B cell (primary cell): Measurements from ENCODE around the gene SLC24A3. TPM values are rescaled to one million over a fixed set of nuclear protein-coding genes. Genes with fewer than 3 reads are reported as not detected.

Experiments used
- ATAC-seq: fragments of 200-7000 bp; cut with Tn5 transposase; one replicate; pipeline ENCODE4 v1.10.0; 2021; ENCODE audit warnings: low read depth, mild to moderate bottlenecking, moderate number of reproducible peaks, moderate library complexity
- CTCF ChIA-PET: fragments of 350-600 bp; sonication (Branson Sonifier 250); formaldehyde crosslinking; loops from one replicate; lab custom pipeline; 2021; ENCODE audit warnings: antibody characterized with exemption, inconsistent platforms; lab: Charles Lee
- POLR2A ChIA-PET: fragments of 350-600 bp; sonication (Branson Sonifier 250); formaldehyde crosslinking; loops from one replicate; lab custom pipeline; 2021; ENCODE audit warnings: antibody characterized with exemption; lab: Charles Lee
- DNase-seq: peaks from one replicate; pipeline ENCODE4 v3.0.0; 2013
- H2AFZ ChIP-seq: 2 replicates; pipeline ENCODE4 v1.6.1; 2012; ENCODE audit warnings: mild to moderate bottlenecking, low read depth, low read length; ENCODE audit not compliant: insufficient read depth, poor library complexity, severe bottlenecking
- H3K27ac ChIP-seq, 2 donors: 1 replicate in 1 of 2; 2 replicates in 1 of 2; pipeline ENCODE4 v1.5.1; 2012 to 2013; ENCODE audit warnings: low read length in 2 of 2, mild to moderate bottlenecking in 2 of 2, moderate library complexity in 1 of 2
- H3K27me3 ChIP-seq, 4 experiments: fragments of 200-600 bp in 1 of 4; sonication (generic) in 1 of 4; replicated peaks in 1 of 4; 1 replicate in 2 of 4; 2 replicates in 2 of 4; pipeline versions ENCODE4 v1.6.1 to v1.7.0; 2013 to 2016; ENCODE audit warnings: low read length in 3 of 4, mild to moderate bottlenecking in 2 of 4, mixed read lengths in 1 of 4, moderate library complexity in 1 of 4; ENCODE audit not compliant: insufficient read depth in 4 of 4, control insufficient read depth in 3 of 4; ENCODE audit errors: control extremely low read depth in 1 of 4
- H3K36me3 ChIP-seq, 2 experiments: replicated peaks in 1 of 2; 1 replicate in 1 of 2; 2 replicates in 1 of 2; pipeline versions ENCODE4 v1.6.1 to v1.7.1; 2013; ENCODE audit warnings: low read length in 1 of 2; ENCODE audit not compliant: insufficient read depth in 2 of 2, control insufficient read depth in 1 of 2; ENCODE audit errors: control extremely low read depth in 1 of 2, extremely low read depth in 1 of 2
- H3K4me1 ChIP-seq, 2 donors: fragments of 200-600 bp in 1 of 2; sonication (generic) in 1 of 2; 1 replicate in 1 of 2; 2 replicates in 1 of 2; pipeline versions ENCODE4 v1.5.1 to v1.6.1; 2013 to 2017; ENCODE audit warnings: low read length in 2 of 2; ENCODE audit not compliant: control insufficient read depth in 2 of 2, insufficient read depth in 2 of 2
- H3K4me2 ChIP-seq: replicated peaks from 2 replicates; pipeline ENCODE3; 2012; ENCODE audit warnings: mild to moderate bottlenecking, low read depth, low read length; ENCODE audit not compliant: poor library complexity, severe bottlenecking
- H3K4me3 ChIP-seq, 5 experiments: fragments of 200-600 bp in 1 of 5; sonication (generic) in 1 of 5; 1 replicate in 3 of 5; 2 replicates in 2 of 5; pipeline versions ENCODE4 v1.5.1 to v1.7.0; 2011 to 2016; ENCODE audit warnings: low read length in 4 of 5, mild to moderate bottlenecking in 4 of 5, low read depth in 2 of 5, control low read depth in 1 of 5, moderate library complexity in 1 of 5; ENCODE audit not compliant: insufficient read depth in 1 of 5; ENCODE audit errors: control extremely low read depth in 1 of 5, extremely low read depth in 1 of 5
- H3K79me2 ChIP-seq: fragments of 200-600 bp; sonication (generic); one replicate; pipeline ENCODE4 v1.6.0; 2016; ENCODE audit warnings: low read length; ENCODE audit not compliant: control insufficient read depth, insufficient read depth
- H3K9ac ChIP-seq: fragments of 200-600 bp; sonication (generic); 2 replicates; pipeline ENCODE4 v1.6.1; 2017; ENCODE audit warnings: mild to moderate bottlenecking, low read length, moderate library complexity
- H3K9me3 ChIP-seq, 3 donors: one replicate each; pipeline versions ENCODE4 v1.6.1 to v1.7.1; 2013; ENCODE audit warnings: low read length in 2 of 3; ENCODE audit not compliant: control insufficient read depth in 2 of 3, insufficient read depth in 1 of 3; ENCODE audit errors: control extremely low read depth in 1 of 3
- H4K20me1 ChIP-seq: 2 replicates; pipeline ENCODE4 v1.6.0; 2012; ENCODE audit warnings: mild to moderate bottlenecking, low read length; ENCODE audit not compliant: insufficient read depth, control insufficient read depth, poor library complexity, severe bottlenecking
- H3K27ac Mint-ChIP-seq: one replicate; pipeline ENCODE4 v1.8.0; 2021; ENCODE audit warnings: mixed read lengths
- H3K27me3 Mint-ChIP-seq: one replicate; pipeline ENCODE4 v1.8.0; 2021; ENCODE audit warnings: mixed read lengths
- H3K4me1 Mint-ChIP-seq: one replicate; pipeline ENCODE4 v1.8.0; 2021; ENCODE audit warnings: mixed read lengths
- H3K4me3 Mint-ChIP-seq: one replicate; pipeline ENCODE4 v1.8.0; 2021; ENCODE audit warnings: mixed read lengths
- H3K9me3 Mint-ChIP-seq: one replicate; pipeline ENCODE4 v1.8.0; 2022; ENCODE audit warnings: mixed read lengths; ENCODE audit not compliant: insufficient read depth
- CTCF ChIP-seq: fragments of 200-600 bp; IDR thresholded peaks from one replicate; pipeline ENCODE4 v1.8.0; 2022; ENCODE audit warnings: antibody characterized with exemption, mild to moderate bottlenecking
- EZH2 ChIP-seq: IDR thresholded peaks from 2 replicates; pipeline ENCODE4 v1.6.1; 2012; ENCODE audit warnings: borderline replicate concordance, low read depth, mild to moderate bottlenecking, moderate library complexity, low read length; ENCODE audit not compliant: insufficient read depth, poor library complexity, severe bottlenecking
- WGBS: methylation state at CpG from one replicate; pipeline ENCODE4 v1.1.5; 2013; ENCODE audit warnings: missing lambda C conversion rate; ENCODE audit not compliant: insufficient coverage; 5-methylcytosine and 5-hydroxymethylcytosine counted together
- intact Hi-C: fragments of 100-400 bp; cut with micrococcal nuclease; formaldehyde crosslinking; loops from one replicate; pipeline ENCODE4 v1.10.0; 2022
- polyA plus RNA-seq: library from polyadenylated mRNA; depleted of rRNA; stranded (reverse); fragments of >200 nt; gene quantifications from 2 replicates; pipeline ENCODE4 v1.2.3, GENCODE V29; 2012
- total RNA-seq, 2 donors: library from RNA; stranded (reverse); fragments of 120-200 nt in 1 of 2; gene quantifications; 1 replicate in 1 of 2; 2 replicates in 1 of 2; pipeline versions ENCODE4 v1.2.3 to v1.2.4, GENCODE V29; 2013 to 2022

SLC24A3 gene
- total and polyA plus RNA-seq, 2 donors (not counting 1 experiment from before 2014, with no cell fraction given) = not detected

GRCh38 chr20:19253316-19253715 lies 40.9 kb downstream of the SLC24A3 start:
- Histone ChIP-seq H4K20me1 (no peaks in the 10 kb centered on the region), H3K36me3 (no peaks in the 10 kb centered on the region), H3K4me3 (no peak overlapping the region), H3K9ac (no peak overlapping the region), H3K79me2 (no peaks in the 10 kb centered on the region), H3K4me2 (no peak overlapping the region), H3K9me3 (peaks cover 0 to 4% (median 0%) of the 10 kb centered on the region in 3 donors), H3K27me3 (no peaks in the 10 kb centered on the region), H2AFZ (no peak overlapping the region), H3K27ac (no peak overlapping the region), H3K4me1 (no peaks in the 10 kb centered on the region)
- 95% methylated on average over 4 of the region's 5 CpGs for WGBS
- POLR2A ChIA-PET = no interaction called here
- no peak overlapping the region for H3K27ac Mint-ChIP-seq
- DNase-seq (no peak), ATAC-seq (no peak)
- intact Hi-C loops = no loop called here
- CTCF ChIA-PET = no interaction called here
- H3K4me3 Mint-ChIP-seq = no peak overlapping the region
- peaks cover 10% of the 10 kb centered on the region for H3K27me3 Mint-ChIP-seq
- H3K9me3 Mint-ChIP-seq = no peaks in the 10 kb centered on the region
- TF ChIP-seq CTCF (no peak), EZH2 (no peak)
- no peaks in the 10 kb centered on the region for H3K4me1 Mint-ChIP-seq

GRCh38 chr20:19253916-19254820 lies 41.7 kb downstream of the SLC24A3 start:
- TF ChIP-seq CTCF = no peak
- TF ChIP-seq EZH2 = no peak
- ChIA-PET POLR2A (no interaction called here), CTCF (no interaction called here)

More at GRCh38 chr20:19253916-19254820, 41.7 kb downstream of the SLC24A3 start:
- Histone ChIP-seq H2AFZ (no peak overlapping the region), H3K9me3 (peaks cover 0 to 4% (median 0%) of the 10 kb centered on the region in 3 donors), H3K4me2 (no peak overlapping the region), H4K20me1 (no peaks in the 10 kb centered on the region), H3K4me1 (no peaks in the 10 kb centered on the region), H3K27me3 (no peaks in the 10 kb centered on the region), H3K79me2 (no peaks in the 10 kb centered on the region), H3K9ac (no peak overlapping the region), H3K36me3 (no peaks in the 10 kb centered on the region), H3K27ac (no peak overlapping the region), H3K4me3 (no peak overlapping the region)
- intact Hi-C loops = no loop called here
- no peaks in the 10 kb centered on the region for H3K4me1 Mint-ChIP-seq
- DNase-seq (no peak), ATAC-seq (no peak)
- H3K27ac Mint-ChIP-seq = no peak overlapping the region
- 82% methylated on average over 12 of the region's 13 CpGs for WGBS
- no peak overlapping the region for H3K4me3 Mint-ChIP-seq
- H3K9me3 Mint-ChIP-seq = no peaks in the 10 kb centered on the region
- peaks cover 10% of the 10 kb centered on the region for H3K27me3 Mint-ChIP-seq
